Body of pancreas (tissue), 4 donors: ENCODE results near the gene BRIP1.

ENCODE experiments used
- CTCF ChIP-seq, 7 experiments: fragments of 450-650 bp in 4 of 7; fragments of 200-600 bp in 3 of 7; sonication (generic) in 3 of 7; IDR thresholded peaks; one replicate each; pipeline ENCODE4 v1.5.1; 2016 to 2019; ENCODE audit warnings: antibody characterized with exemption in 7 of 7
- POLR2A ChIP-seq, 3 donors: fragments of 450-650 bp; IDR thresholded peaks; one replicate each; pipeline ENCODE4 v1.6.1; 2016; ENCODE audit warnings: antibody characterized with exemption in 3 of 3, mild to moderate bottlenecking in 2 of 3

GRCh38 chr17:61856035-61856434 lies 7.3 kb downstream of the BRIP1 start:
- TF ChIP-seq POLR2A (IDR thresholded peaks at IDR 0.05) (no peak), CTCF (IDR thresholded peaks at IDR 0.05) (no peak)
